ENCODE data around the gene PYCR2.
"Not testable (repeated sequence)": the region's sequence is repeated elsewhere in the genome, so short reads cannot be mapped to it uniquely, and the experiment has no call there.

The PYCR2 gene

GRCh38 chr1:225888898-225889601 is 35.0 kb downstream of the PYCR2 start, which contains the start of gene LEFTY1:
TSS of gene LEFTY1 (minus strand) at chr1:225889146. CDS start at chr1:225889066, 80 bp downstream.
- DNase-seq = no peak

GRCh38 chr1:225888289-225888897 is 35.7 kb downstream of the PYCR2 start:
- DNase-seq = no peak

GRCh38 chr1:225887554-225888288 is 36.3 kb downstream of the PYCR2 start:
- DNase-seq = not testable (repeated sequence)

- DNase-seq = no peak
Measured at GRCh38 chr1:225887030-225887314, 37.1 kb downstream of the PYCR2 start.

GRCh38 chr1:225886159-225887029 is 37.7 kb downstream of the PYCR2 start:
- DNase-seq = no peak

GRCh38 chr1:225885336-225885735 is 38.7 kb downstream of the PYCR2 start:
- no peak for DNase-seq

- DNase-seq = no peak
Measured at GRCh38 chr1:225883616-225884265, 40.3 kb downstream of the PYCR2 start.

- DNase-seq = peak; percentile 62
Measured at GRCh38 chr1:225882694-225883615, 41.1 kb downstream of the PYCR2 start.

- peak; percentile 90 for DNase-seq
Measured at GRCh38 chr1:225881959-225882693, 41.9 kb downstream of the PYCR2 start, which contains the start of gene TMEM63A. TSS of gene TMEM63A (minus strand) at chr1:225882380. CDS start at chr1:225877580, 4,800 bp downstream.

- peak; percentile 52 for DNase-seq
Measured at GRCh38 chr1:225881081-225881958, 42.7 kb downstream of the PYCR2 start.

GRCh38 chr1:225880636-225881035 is 43.4 kb downstream of the PYCR2 start:
- DNase-seq = no peak

- DNase-seq = no peak
Measured at GRCh38 chr1:225880222-225880588, 43.8 kb downstream of the PYCR2 start.

- no peak for DNase-seq
Measured at GRCh38 chr1:225879521-225880221, 44.4 kb downstream of the PYCR2 start.

GRCh38 chr1:225878282-225878681 is 45.8 kb downstream of the PYCR2 start:
- DNase-seq = no peak

GRCh38 chr1:225877580-225877979 is 46.5 kb downstream of the PYCR2 start:
- peak; percentile 42 for DNase-seq

- no peak for DNase-seq
Measured at GRCh38 chr1:225876900-225877510, 47.0 kb downstream of the PYCR2 start.

- DNase-seq = no peak
Measured at GRCh38 chr1:225875044-225875815, 48.8 kb downstream of the PYCR2 start.

- DNase-seq = no peak
Measured at GRCh38 chr1:225874431-225874830, 49.6 kb downstream of the PYCR2 start.
